SIG-M5 treated with dmso at 0.1 percent for 504 hours (cell line): ENCODE data around the gene MAP2.

Experiments
- DNase-seq: peaks from one replicate; lab custom pipeline; 2025; ENCODE audit not compliant: unreplicated experiment; lab: John Stamatoyannopoulos, UW

The MAP2 gene

GRCh38 chr2:209526561-209526960 lies 102.7 kb downstream of the MAP2 start:
- peak; percentile 78 for DNase-seq

GRCh38 chr2:209529579-209529978 lies 105.7 kb downstream of the MAP2 start:
- no peak for DNase-seq

DNA sequence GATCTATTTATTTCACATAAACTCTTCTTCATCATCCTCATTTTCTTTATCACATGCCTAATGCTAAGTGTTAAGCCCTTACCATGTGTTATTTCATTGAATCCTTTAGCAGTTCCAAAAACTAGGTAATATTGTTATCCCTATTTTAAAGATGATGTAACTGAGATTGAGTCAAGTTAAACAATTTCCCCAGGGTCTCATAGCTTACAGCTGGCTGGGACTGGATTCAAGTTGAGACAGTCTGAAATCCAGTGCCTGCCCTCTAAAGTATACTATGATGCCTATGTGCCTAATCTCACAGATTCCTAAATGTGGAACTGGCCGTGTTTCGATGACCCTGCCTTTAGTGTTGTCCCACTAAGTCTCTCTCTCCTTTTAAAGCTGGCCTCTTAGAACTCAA lies 108.5 kb downstream of the MAP2 start:
- no peak for DNase-seq

DNA sequence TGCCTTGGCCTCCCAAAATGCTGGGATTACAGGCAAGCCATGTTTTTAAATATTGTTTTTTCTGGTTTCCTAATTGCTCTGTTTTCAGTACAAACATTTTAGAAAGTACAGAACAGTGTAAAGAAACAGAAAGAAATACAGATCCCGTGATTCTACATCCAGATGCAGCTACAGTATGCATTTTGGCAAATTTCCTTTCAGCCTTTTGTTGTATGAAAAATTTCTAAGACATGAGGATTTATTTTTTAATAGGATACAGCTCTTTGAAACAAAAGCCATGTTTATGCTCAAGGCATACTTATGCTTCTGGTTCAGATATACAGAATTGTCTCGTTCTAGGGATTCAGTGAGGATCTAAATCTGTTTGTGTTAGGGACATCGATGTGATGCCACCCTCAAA lies 109.5 kb downstream of the MAP2 start:
- DNase-seq: no peak

GRCh38 chr2:209534228-209534627 lies 110.4 kb downstream of the MAP2 start:
- no peak for DNase-seq

- DNase-seq: no peak
Observed at GRCh38 chr2:209536363-209536762, 112.5 kb downstream of the MAP2 start.

DNA sequence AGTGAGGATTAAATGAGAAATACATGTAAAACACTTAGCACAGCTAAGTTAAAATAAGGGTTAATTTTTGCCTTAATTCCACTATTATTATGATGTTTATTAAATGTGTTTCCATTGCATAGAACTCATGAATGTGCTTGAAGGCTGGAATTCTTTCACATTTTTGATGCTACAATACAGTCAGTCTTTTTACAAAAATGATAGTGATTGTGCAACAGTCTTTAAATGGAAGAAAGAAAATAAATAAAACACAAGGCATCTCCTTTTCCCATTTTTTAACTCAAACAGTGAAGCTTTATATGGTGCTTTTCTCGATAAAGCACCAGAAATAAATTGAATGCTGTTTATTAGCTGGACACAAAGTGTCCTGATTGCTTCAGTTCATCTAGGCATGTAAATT lies 123.9 kb downstream of the MAP2 start:
- no peak for DNase-seq

DNA sequence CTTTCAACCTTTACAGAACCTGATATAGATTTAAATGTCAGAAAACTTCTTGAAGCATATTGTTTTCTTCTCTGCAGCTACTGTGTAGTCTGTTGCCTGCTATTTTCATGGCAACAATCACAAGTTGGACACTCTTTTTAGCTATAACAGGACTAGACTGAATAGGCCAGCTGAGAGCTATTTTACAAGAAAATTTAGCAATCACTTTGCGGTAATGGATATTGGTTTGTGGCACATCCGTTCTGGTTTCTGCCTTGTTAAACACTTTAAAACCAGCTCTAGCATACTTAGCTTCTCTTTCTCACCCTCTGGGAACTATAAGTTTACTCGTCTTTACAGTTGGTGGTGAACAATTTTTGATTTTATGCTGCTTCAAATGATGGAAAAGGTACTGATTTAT lies 125.7 kb downstream of the MAP2 start:
- peak; percentile 65 for DNase-seq

- DNase-seq: no peak
Observed at GRCh38 chr2:209553913-209554312, 130.1 kb downstream of the MAP2 start.

DNA sequence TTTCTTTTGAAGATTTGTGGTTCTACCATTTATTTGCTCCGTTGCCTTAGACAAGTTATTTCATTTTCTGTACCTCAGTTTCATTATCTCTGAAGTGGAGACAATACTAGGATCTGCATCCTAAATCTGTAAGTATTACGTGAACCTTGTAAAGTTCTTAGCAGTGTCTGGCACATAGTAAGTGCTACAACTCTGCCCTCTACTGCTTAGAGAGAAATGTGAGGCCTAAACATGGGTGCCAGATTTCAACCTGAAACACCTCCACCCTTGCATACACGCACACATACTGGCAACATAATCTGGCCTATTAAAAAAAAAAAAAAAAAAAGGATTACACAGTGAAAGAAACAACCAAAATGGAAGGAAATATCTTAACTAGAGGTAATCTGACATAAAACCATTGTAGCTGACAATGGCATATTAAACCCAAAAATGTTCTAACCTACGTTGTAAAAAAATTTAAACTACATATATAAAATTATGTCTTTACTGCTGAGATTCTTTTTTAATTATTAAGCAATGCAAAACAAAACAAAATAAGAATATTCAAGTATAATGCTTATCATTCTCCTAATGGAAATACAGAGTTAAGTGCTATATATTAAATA lies 132.6 kb downstream of the MAP2 start:
- DNase-seq: peak; percentile 47

DNA sequence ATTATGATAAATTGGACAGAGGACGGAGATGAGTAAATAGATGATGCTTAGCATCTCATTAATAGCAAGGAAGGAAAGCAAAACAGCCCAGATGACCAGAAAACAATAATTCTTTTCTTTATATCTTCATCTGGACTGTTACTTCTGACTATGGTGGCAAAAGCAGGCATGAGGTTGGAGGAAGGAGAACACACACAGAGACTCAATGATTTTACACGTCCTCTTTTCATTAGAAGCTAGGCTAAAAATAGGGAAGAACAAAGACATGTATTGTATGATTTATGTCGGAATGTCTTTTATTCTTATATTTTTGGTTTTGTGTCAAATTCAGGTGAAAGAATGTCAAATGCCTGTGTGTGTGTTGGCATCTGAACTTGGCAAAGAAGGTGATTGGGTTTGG lies 137.1 kb downstream of the MAP2 start:
- DNase-seq: no peak

- no peak for DNase-seq
Observed at GRCh38 chr2:209563453-209563852, 139.6 kb downstream of the MAP2 start.

DNA sequence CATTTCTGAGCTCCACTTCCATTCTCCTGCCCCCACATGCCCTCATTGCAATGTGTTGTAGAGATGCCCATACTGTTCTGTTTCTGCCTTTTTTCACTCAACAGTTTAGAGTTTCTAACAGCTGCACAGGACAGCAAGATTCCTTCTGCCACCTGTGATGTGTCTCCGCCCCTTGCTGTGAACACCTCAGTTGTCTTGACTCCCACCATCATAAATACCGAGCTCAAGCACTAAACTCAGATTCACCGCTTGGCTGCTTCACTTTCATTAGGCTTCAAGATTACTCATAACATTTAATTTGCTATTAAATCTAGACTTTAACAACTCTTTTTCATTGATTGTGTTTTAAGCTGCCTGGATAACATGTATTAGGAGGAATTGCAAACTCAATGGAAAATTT lies 141.0 kb downstream of the MAP2 start:
- DNase-seq: no peak

DNA sequence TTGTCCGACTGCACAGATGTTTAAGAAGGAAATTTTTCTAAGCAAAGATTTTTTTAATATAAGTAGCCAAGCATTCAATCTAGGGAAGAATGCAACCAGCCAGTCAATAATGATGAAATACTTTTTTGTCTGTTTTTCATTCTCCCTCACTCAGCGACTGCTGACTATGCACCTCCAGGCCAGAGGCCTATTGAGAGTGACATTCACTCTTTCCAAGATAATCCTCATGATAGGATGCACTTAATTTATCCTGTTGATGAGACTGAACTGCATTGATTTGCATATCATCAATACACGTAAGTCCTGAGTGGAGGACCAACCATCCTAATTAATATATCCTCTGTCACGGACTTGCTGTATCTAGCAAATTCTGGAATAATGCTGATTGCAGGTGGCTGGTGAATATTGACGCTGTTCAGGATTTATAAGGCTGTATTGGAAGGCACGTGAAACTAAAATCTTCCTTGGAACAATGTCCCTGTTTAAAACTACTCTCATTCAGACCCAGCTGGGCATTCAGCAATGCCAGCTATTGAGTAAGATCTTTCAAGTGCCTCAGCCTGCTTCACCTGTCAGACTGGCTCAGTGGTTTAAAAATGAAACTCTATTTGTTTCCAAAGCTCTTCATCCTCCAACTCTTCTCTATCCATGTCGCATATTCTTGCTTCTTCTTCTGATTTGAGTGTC lies 142.2 kb downstream of the MAP2 start:
- DNase-seq: no peak

GRCh38 chr2:209570194-209570593 lies 146.3 kb downstream of the MAP2 start:
- no peak for DNase-seq

GRCh38 chr2:209574515-209574914 lies 150.7 kb downstream of the MAP2 start:
- DNase-seq: no peak

DNA sequence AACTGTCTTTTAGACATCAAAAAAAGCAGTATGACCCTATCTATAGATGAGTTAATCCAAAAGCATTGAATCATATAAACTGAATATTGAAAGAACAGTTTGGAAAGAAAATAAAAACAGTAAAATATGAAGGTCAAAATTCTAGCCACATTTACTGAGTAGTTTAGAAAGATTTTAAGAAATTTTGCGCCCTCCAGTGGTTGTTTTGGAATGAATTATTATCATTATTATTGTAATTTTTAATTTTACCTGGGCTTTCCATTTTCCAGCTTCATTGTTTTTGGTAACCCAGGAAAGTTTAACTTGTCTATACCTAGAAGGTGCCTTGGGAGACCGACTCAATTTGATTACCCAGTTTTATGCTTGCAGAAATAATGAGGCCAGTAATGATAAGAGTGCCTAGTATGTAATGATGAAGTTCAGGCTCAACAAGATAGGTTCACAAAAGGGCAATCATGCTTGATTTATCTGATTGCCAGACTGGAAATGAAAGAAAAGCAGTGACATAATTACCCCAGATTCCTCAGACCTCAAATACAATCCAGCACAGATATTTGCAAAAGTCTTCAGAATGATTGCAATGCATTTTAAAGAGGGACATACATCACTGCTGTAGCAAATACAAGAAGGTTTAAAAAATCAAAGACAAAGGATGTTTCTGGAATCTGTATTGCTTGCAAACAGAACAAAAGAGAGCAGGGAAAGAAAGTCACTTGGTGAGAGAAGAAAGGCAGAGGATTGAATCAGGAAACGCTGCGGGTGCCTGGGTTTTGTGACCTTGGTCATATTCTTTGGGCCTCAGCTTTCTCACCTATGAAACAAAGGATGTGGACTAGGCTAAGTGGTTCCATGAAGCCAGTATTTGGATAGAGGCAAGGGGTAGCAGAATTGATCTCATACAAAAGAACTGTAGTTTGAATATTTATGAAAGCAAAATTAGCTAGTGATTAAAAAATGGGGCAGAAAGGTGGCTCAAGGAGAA lies 153.8 kb downstream of the MAP2 start:
- peak; percentile 17 for DNase-seq

DNA sequence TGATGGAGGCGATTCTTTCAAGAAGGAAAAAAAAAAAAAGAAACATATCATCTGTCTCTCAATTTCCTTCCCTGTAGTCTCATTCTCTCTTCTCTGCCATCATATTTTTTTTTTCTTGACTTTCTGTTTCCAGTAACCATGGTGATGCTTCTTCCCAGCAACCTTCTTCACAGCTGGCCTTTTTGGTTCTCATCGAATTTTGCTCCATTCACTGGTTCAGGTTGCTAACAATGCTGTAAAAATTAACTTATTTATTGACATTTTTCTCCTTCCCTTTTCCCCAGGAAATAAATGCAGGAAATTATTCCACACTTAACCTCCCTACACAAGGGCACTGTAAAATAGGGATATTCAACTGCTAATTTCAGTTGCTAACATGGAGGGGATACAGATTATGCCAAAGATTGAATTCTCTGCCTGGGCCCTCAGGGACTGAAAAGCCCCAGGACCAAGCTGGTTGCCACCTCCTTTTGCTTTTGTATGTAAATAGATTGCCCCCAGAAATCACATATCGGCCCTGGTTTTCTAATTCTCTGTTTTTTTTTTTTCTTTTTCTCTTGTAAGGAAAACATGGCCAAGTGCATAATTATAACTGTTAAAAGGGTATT lies 154.7 kb downstream of the MAP2 start:
- DNase-seq: no peak

- DNase-seq: no peak
Observed at GRCh38 chr2:209579230-209579749, 155.4 kb downstream of the MAP2 start.

DNA sequence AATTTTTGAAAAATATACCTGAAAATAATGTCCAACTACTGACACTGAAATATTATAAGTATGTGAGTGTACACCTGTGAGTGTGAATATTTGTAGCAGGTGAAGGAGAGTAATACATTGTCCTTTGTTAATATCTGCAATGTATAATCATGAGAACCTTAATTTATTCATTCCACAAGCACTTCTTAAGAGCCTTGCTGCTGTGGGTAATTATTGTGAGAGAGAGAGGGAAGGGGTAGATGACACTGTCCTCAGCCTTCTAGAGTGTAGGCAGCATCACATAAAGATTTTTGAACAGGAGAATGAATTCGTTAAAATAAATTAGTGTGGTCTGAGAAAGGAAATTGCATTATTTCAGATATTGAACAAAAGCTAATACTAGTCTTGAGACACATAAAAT lies 157.2 kb downstream of the MAP2 start:
- DNase-seq: no peak

GRCh38 chr2:209582281-209582680 lies 158.4 kb downstream of the MAP2 start:
- no peak for DNase-seq
